GM18517 (cell line): Measurements from ENCODE around the gene PLLP.

Experiments
- ATAC-seq: cut with Tn5 transposase; IDR thresholded peaks from one replicate; pipeline ENCODE4 v1.9.1; 2021; ENCODE audit warnings: mild to moderate bottlenecking, moderate library complexity; ENCODE audit not compliant: unreplicated experiment

Gene PLLP

DNA sequence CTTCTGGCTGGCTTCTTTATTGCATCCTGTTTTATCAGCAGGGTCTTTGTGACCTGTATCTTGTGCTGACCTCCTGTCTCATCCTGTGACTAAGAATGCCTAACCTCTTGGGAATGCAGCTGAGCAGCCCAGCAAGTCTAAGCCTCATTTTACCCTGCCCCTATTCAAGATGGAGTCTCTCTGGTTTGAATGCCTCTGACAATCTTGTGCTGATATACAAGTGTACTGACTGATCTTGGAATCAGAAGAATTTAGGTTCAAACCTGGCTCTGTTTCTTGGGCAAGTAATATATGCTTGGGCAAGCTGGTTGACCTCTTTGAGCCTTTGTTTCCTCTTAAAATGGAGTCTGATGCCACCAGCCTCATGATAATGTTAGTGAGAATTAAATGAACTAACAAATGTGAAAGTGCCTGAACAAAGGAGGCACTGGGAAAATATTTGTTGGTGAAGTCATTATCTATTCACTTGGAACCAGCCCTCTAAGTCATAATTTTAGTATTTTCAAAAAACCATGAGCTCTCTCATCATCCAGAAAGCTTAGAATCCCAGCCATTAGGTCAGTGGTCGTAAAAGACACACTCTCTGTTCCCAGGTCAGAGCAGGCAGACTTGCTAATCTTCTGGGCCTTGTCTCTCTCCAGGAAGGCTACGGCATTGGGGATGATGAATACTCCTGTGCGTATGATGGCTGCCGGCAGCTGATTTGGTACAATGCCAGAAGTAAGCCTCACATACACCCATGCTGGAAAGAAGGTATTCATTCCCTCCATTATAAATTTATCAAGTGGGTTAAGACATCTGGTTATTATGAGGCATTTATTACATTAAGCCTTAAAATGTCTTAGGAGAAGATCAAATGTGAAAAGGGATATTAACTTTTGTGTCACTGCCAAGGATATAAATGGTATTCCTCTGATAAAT is 57.5 kb downstream of the PLLP start:
- no peak for ATAC-seq

DNA sequence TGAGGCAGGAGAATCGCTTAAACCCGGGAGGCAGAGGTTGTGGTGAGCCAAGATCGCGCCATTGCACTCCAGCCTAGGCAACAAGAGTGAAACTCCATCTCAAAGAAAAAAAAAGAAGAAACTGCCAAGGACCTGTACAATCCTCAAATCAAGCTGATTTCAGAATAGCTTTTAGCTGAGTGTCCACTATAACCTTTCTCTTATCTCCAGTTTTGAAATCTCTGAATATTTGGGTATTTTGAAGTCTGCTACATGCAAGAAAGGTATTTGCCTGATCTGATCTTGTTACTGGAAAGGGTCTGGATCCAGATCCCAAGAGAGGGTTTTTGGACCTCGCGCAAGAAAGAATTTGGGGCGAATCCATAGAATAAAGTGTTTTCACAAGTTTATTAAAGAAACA is 58.5 kb downstream of the PLLP start:
- no peak for ATAC-seq

DNA sequence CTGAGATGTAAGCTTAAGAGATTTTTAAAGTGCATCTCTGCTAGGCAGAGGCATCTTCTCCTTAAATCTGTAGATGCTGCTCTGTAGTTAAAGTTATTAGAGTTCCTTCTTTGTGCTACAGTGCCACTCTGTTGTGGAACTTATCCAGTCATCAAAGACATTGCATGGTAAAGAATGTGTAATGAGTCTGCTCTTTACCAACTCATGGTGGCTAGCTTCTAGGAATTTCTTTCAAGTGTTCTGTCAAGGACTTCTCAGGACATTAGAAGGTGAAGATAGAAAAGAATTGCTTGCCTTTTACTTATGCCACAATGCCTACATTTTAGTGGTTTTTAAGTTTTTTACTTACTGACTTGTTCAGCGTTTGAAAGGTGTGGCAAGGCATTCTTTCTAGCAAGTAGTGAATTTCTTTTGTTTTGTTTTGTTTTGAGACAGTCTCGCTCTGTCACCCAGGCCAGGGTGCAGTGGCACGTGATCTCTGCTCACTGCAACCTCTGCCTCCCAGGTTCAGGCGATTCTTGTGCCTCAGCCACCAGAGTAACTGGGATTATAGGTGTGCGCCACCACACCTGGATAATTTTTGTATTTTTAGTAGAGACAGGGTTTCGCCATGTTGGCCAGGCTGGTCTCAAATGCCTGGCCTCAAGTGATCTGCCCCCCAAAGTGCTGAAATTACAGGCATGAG is 59.7 kb downstream of the PLLP start:
- no peak for ATAC-seq

DNA sequence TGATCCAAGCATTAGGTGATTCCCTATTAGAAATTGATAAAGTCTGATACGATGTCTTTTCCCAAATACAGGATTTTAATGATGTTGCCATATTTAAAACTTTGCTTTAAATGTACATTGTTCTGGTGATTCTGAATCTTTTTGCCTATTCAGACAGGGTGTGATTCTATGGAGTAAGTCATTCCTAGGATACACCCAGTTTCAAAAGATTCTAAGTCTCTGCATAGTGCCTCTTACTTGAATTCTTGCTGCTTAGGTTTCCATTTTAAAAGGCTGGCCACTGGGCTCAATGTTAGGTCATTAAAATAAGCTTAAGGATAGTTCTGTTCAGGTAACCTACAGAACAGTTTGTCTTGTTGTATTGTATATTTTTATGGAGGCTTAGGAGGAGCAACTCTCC is 61.4 kb downstream of the PLLP start:
- ATAC-seq = no peak

DNA sequence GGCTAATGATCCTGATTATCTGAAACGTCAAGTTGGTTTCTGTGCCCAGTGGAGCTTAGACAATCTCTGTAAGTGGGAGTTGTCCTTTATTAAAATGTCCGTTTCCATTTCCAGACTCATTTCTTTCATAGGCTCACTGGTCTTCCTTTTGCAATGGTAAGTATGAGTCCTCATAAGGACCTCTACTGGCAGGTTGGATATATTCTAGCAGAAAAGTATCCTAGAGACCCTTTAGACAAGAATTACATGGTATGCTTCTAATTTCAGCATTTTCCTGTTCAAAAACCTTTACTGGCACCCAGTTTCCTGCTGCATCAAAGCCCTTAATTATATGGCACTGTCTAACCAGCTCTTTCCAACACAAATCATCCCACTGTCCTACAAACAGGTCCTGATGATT is 67.5 kb downstream of the PLLP start:
- ATAC-seq = no peak

DNA sequence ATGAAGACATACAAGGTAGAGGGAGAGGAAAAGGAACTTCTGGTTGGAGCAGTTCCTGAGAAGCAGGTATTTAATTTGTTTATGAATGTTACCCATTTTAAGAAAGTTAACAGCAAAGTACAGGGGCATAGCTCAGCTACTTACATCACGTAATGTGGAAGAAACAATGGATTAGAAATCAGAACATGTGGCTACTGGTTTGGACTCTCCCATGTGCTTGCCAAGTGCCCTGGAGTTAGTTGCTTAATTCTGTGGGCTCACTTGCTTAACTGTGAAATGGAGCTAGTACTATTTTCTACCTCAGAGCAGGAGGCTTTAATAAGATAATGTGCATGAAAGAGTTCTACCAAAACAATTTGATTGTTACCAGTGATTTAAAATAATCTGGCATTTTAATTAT is 71.0 kb downstream of the PLLP start:
- no peak for ATAC-seq

DNA sequence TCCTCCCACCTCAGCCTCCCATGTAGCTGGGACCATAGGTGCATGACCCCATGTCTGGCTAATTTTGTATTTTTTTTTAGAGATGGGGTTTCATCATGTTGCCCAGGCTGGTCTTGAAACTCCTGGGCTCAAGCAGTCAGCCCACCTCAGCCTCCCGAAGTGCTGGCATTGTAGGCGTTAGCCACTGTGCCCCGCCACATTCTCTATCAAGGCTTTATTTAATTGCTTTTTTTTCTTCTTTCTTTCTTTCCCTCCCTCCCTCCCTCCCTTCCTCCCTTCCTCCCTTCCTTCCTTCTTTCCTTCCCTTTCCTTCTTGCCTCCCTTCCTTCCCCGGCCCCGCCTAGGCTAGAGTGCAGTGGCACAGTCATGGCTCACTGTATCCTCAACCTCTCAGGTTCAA is 74.7 kb downstream of the PLLP start:
- ATAC-seq = no peak

DNA sequence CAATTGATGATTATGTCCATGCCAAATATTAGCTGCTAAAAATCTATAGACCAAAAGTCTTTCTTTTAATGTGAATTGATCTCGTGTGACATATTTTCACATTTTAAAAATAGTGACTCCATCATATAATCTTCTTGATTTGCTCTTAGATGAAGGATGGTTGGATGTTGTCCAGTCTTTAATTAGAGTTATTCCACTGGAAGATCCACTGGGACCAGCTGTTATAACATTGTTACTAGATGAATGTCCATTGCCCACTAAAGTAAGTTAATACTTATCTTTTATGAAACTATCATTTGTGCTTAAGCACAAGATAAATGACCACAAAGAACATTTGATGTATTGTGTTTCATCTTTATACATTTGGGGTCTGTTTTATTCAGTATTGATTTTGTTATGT is 75.5 kb downstream of the PLLP start:
- ATAC-seq = no peak
